HL-60 (cell line): ENCODE measurements around the gene STK33.

ENCODE experiments used
- DNase-seq, 2 experiments: peaks; one replicate each; pipeline ENCODE4 v3.0.0-alpha.2; 2010 to 2020; ENCODE audit warnings: low read depth in 1 of 2, low spot score in 1 of 2
- H3K27ac ChIP-seq: fragments of 250-450 bp; sonication (Bioruptor Pico); replicated peaks from 2 replicates; pipeline ENCODE4 v1.5.1; 2020; ENCODE audit warnings: mild to moderate bottlenecking, moderate library complexity
- H3K27me3 ChIP-seq: fragments of 250-450 bp; sonication (Bioruptor Pico); 2 replicates; pipeline ENCODE4 v1.5.1; 2021; ENCODE audit warnings: mild to moderate bottlenecking, moderate library complexity; ENCODE audit not compliant: insufficient read depth, poor library complexity, severe bottlenecking
- H3K4me3 ChIP-seq: replicated peaks from 2 replicates; pipeline ENCODE4 v1.5.1; 2011; ENCODE audit warnings: mild to moderate bottlenecking, control low read depth, low read length; ENCODE audit not compliant: insufficient read depth
- CTCF ChIP-seq: IDR thresholded peaks from one replicate; pipeline ENCODE4 v1.5.1; 2011; ENCODE audit warnings: low read length, control low read depth, inconsistent platforms; ENCODE audit not compliant: insufficient read depth
- GABPA ChIP-seq: IDR thresholded peaks from 2 replicates; pipeline ENCODE4 v1.6.1; 2012; ENCODE audit warnings: low read depth
- POLR2AphosphoS5 ChIP-seq: IDR thresholded peaks from 2 replicates; pipeline ENCODE4 v1.6.1; 2012; ENCODE audit warnings: low read depth
- REST ChIP-seq: IDR thresholded peaks from 2 replicates; pipeline ENCODE4 v1.6.1; 2012; ENCODE audit warnings: low read depth; ENCODE audit not compliant: insufficient replicate concordance
- SPI1 ChIP-seq: IDR thresholded peaks from 2 replicates; pipeline ENCODE4 v1.6.1; 2012; ENCODE audit warnings: low read depth, mild to moderate bottlenecking, borderline replicate concordance

STK33 gene

GRCh38 chr11:8347978-8348377 lies 246.1 kb downstream of the STK33 start:
- DNase-seq: no peak
- H3K27me3 ChIP-seq: no peaks in the 10 kb centered on the region

GRCh38 chr11:8346157-8346755 lies 247.8 kb downstream of the STK33 start:
- Histone ChIP-seq H3K27ac (no peak overlapping the region), H3K27me3 (no peaks in the 10 kb centered on the region), H3K4me3 (no peak overlapping the region)
- DNase-seq: no peak
- TF ChIP-seq SPI1: no peak
- no peak for TF ChIP-seq CTCF
- TF ChIP-seq REST: no peak
- TF ChIP-seq POLR2AphosphoS5: no peak
- no peak for TF ChIP-seq GABPA

More at GRCh38 chr11:8347978-8348377, 246.1 kb downstream of the STK33 start:
- Histone ChIP-seq H3K4me3 (no peak overlapping the region), H3K27ac (no peak overlapping the region)
- no peak for TF ChIP-seq CTCF
- TF ChIP-seq SPI1: peak; percentile 81

- DNase-seq: no peak
- TF ChIP-seq SPI1 (no peak), REST (no peak), CTCF (no peak), POLR2AphosphoS5 (no peak), GABPA (no peak)
- no peak overlapping the region for H3K27ac ChIP-seq
- H3K4me3 ChIP-seq: no peak overlapping the region
- H3K27me3 ChIP-seq: no peaks in the 10 kb centered on the region
Measured at GRCh38 chr11:8345179-8345578, 248.8 kb downstream of the STK33 start.

- no peak for TF ChIP-seq SPI1
- TF ChIP-seq POLR2AphosphoS5: no peak
- no peak for TF ChIP-seq CTCF
- TF ChIP-seq GABPA: no peak
- no peak for TF ChIP-seq REST
- H3K27me3 ChIP-seq: no peaks in the 10 kb centered on the region
- DNase-seq: no peak
- no peak overlapping the region for H3K27ac ChIP-seq
- no peak overlapping the region for H3K4me3 ChIP-seq
Measured at GRCh38 chr11:8344346-8344745, 249.7 kb downstream of the STK33 start.
